Keratinocyte (primary cell): ENCODE measurements around the gene ANKRD33. TPM values are rescaled to one million over a fixed set of nuclear protein-coding genes. Genes with fewer than 3 reads are reported as not detected.

Source experiments
- DNase-seq: peaks from one replicate; pipeline ENCODE4 v3.0.0-alpha.2; 2011; ENCODE audit warnings: low read depth, missing footprints, low spot score
- FAIRE-seq: peaks from 2 replicates; lab custom pipeline; 2011; peaks lifted over from hg19 to GRCh38; lab: Jason Lieb, UNC
- H2AFZ ChIP-seq: 2 replicates; pipeline ENCODE4 v1.6.0; 2012; ENCODE audit warnings: low read length, control low read depth, inconsistent platforms; ENCODE audit not compliant: control insufficient read depth
- H3K27ac ChIP-seq: 2 replicates; pipeline ENCODE4 v1.5.1; 2011; ENCODE audit warnings: low read length; ENCODE audit not compliant: control insufficient read depth, insufficient read depth
- H3K27me3 ChIP-seq: 3 replicates; pipeline ENCODE4 v1.6.0; 2011; ENCODE audit warnings: low read length; ENCODE audit not compliant: control insufficient read depth, insufficient read depth; ENCODE audit errors: extremely low read depth
- H3K36me3 ChIP-seq, 2 experiments: 2 replicates in 1 of 2; 3 replicates in 1 of 2; pipeline ENCODE4 v1.5.1; 2011; ENCODE audit warnings: low read length in 2 of 2, mild to moderate bottlenecking in 1 of 2; ENCODE audit not compliant: control insufficient read depth in 2 of 2, insufficient read depth in 2 of 2; ENCODE audit errors: extremely low read depth in 1 of 2
- H3K4me1 ChIP-seq: 3 replicates; pipeline ENCODE4 v1.5.1; 2011; ENCODE audit warnings: low read length; ENCODE audit not compliant: control insufficient read depth, insufficient read depth; ENCODE audit errors: extremely low read depth
- H3K4me2 ChIP-seq: 3 replicates; pipeline ENCODE4 v1.6.0; 2011; ENCODE audit warnings: low read depth, low read length; ENCODE audit not compliant: control insufficient read depth, insufficient read depth; ENCODE audit errors: extremely low read depth
- H3K4me3 ChIP-seq, 3 experiments: fragments of 200-600 bp in 1 of 3; sonication (generic) in 1 of 3; 2 replicates in 2 of 3; 3 replicates in 1 of 3; pipeline ENCODE4 v1.5.1; 2011 to 2016; ENCODE audit warnings: low read length in 3 of 3, mild to moderate bottlenecking in 3 of 3, control low read depth in 2 of 3, inconsistent platforms in 1 of 3, low read depth in 1 of 3, mixed read lengths in 1 of 3, mixed run types in 1 of 3, moderate library complexity in 1 of 3; ENCODE audit not compliant: control insufficient read depth in 2 of 3, insufficient read depth in 2 of 3; ENCODE audit errors: extremely low read depth in 1 of 3
- H3K79me2 ChIP-seq: 2 replicates; pipeline ENCODE4 v1.6.0; 2012; ENCODE audit warnings: low read length; ENCODE audit not compliant: control insufficient read depth, insufficient read depth
- H3K9ac ChIP-seq: 3 replicates; pipeline ENCODE4 v1.6.0; 2011; ENCODE audit warnings: low read length; ENCODE audit not compliant: control insufficient read depth, insufficient read depth; ENCODE audit errors: extremely low read depth
- H3K9me1 ChIP-seq: 3 replicates; pipeline ENCODE4 v1.6.0; 2011; ENCODE audit warnings: low read length; ENCODE audit not compliant: control insufficient read depth, insufficient read depth; ENCODE audit errors: extremely low read depth
- H3K9me3 ChIP-seq: 2 replicates; pipeline ENCODE4 v1.5.1; 2012; ENCODE audit warnings: low read depth, low read length; ENCODE audit not compliant: control insufficient read depth
- H4K20me1 ChIP-seq: 3 replicates; pipeline ENCODE4 v1.6.0; 2011; ENCODE audit warnings: low read length; ENCODE audit not compliant: control insufficient read depth, insufficient read depth; ENCODE audit errors: extremely low read depth
- CTCF ChIP-seq, 3 experiments: IDR thresholded peaks in 1 of 3; conservative IDR thresholded peaks in 1 of 3; optimal IDR thresholded peaks in 1 of 3; 2 replicates in 2 of 3; 3 replicates in 1 of 3; pipeline versions ENCODE3 to v1.5.1; 2011; ENCODE audit warnings: low read length in 3 of 3, mild to moderate bottlenecking in 3 of 3, moderate library complexity in 2 of 3, control low read depth in 1 of 3, inconsistent platforms in 1 of 3; ENCODE audit not compliant: insufficient read depth in 2 of 3; ENCODE audit errors: extremely low read depth in 1 of 3
- EZH2 ChIP-seq: IDR thresholded peaks from one replicate; pipeline ENCODE4 v1.6.1; 2012; ENCODE audit warnings: inconsistent platforms, mild to moderate bottlenecking, low read length, moderate library complexity
- dilution Hi-C: fragments of 300-500 bp; cut with MboI; formaldehyde crosslinking; loops from one replicate; pipeline ENCODE4 v1.7.0; 2020; ENCODE audit warnings: low sequenced_read_pairs; ENCODE audit not compliant: extremely low pct_ligation_motif_present
- polyA plus RNA-seq, 5 experiments: library from polyadenylated mRNA; depleted of rRNA in 3 of 5; stranded (reverse) in 3 of 5; stranded (forward) in 1 of 5; unstranded in 1 of 5; fragments of >200 nt; gene quantifications; 1 replicate in 1 of 5; 2 replicates in 3 of 5; 3 replicates in 1 of 5; pipeline versions ENCODE4 v1.2.1 to v1.2.3, GENCODE V29; 2011 to 2012; ENCODE audit warnings: missing spikeins in 2 of 5, low read depth in 1 of 5, low replicate concordance in 1 of 5

ANKRD33 gene
- polyA plus RNA-seq, 1 donor (not counting 4 experiments of a cell fraction or from before 2014, with no cell fraction given) = not detected

DNA sequence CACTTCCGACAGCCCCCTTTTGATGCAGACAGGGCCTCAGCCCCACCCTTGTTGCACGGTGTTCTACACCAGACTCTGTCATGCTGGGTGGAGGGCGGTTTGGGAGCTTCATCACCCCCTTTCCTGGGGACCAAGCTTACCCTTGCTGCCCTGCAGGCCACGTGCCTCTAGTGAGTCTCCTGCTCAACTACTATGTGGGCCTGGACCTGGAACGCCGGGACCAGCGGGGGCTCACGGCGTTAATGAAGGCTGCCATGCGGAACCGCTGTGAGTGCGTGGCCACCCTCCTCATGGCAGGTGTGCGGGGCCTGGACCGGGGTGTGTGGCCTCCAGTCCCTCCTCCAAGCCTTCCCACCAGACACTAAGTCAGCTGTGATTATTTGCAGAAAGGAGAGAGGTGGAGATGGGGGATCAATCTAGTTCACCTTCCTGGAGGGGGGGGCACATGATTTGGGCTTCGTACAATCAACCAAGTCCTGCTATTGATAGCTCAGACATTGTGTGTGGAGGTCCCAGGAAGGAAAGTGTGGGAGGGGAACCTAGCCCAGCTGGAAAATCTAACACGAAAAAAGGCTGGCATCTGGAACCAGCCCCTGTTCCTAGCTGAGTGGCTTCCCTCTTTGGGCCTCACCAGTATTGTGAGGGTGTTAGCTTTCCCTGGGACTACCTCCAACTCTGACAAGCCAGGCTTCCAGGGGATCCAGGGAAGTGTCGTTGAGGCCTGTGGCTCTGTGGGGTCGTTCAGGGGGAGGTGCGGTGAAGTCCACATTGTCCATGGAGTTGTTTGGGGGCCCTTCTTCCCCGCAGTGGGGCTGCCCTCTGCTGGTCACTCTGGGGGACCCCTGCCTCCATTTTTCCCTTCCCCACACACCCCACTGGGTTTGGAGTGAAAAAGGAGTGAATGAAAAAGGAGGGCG is 1.6 kb downstream of the ANKRD33 start:
- no peak overlapping the region for H3K4me3 ChIP-seq
- H3K27ac ChIP-seq = no peak overlapping the region
- H3K9ac ChIP-seq = no peak overlapping the region
- dilution Hi-C loops = no loop called here
- H3K4me1 ChIP-seq = peaks cover 4% of the 10 kb centered on the region
- no peaks in the 10 kb centered on the region for H3K9me3 ChIP-seq
- DNase-seq (no peak), FAIRE-seq (no peak)
- H2AFZ ChIP-seq = no peak overlapping the region
- H4K20me1 ChIP-seq = no peaks in the 10 kb centered on the region
- no peak overlapping the region for H3K4me2 ChIP-seq
- H3K36me3 ChIP-seq = no peaks in the 10 kb centered on the region
- no peaks in the 10 kb centered on the region for H3K9me1 ChIP-seq
- TF ChIP-seq EZH2 (no peak), CTCF (optimal IDR thresholded peaks at IDR 0.05 in 1 of 3, IDR thresholded peaks at IDR 0.05 in 1 of 3, conservative IDR thresholded peaks at IDR 0.05 in 1 of 3; ENCODE audit: extremely low read depth in 1 of 3, insufficient read depth in 2 of 3, low read length in 3 of 3) (no peak)
- peaks cover 10% of the 10 kb centered on the region for H3K27me3 ChIP-seq
- H3K79me2 ChIP-seq = no peaks in the 10 kb centered on the region

DNA sequence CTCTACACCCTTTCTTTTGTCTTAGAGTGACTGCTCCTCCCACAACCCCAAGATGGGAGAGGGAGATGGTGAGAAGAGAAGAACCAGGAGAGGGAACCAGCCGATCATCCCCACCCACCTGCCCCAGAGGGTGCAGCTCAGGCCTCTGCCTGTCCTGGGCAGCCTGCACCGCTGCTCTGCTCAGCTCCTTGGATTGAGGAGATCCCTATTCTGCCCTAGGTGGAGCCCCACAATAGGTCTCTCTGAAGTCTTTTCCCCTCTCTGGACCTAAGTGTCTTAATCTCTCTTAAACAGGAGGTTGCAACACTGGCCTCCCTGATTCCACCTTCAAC is 2.2 kb downstream of the ANKRD33 start:
- Histone ChIP-seq H3K9me1 (no peaks in the 10 kb centered on the region), H2AFZ (no peak overlapping the region), H3K27ac (no peak overlapping the region), H4K20me1 (no peaks in the 10 kb centered on the region), H3K36me3 (no peaks in the 10 kb centered on the region), H3K27me3 (peaks cover 10% of the 10 kb centered on the region), H3K4me2 (no peak overlapping the region), H3K9ac (no peak overlapping the region), H3K79me2 (no peaks in the 10 kb centered on the region), H3K9me3 (no peaks in the 10 kb centered on the region), H3K4me3 (no peak overlapping the region), H3K4me1 (peaks cover 4% of the 10 kb centered on the region)
- dilution Hi-C loops = no loop called here
- FAIRE-seq = no peak
- TF ChIP-seq CTCF (optimal IDR thresholded peaks at IDR 0.05 in 1 of 3, IDR thresholded peaks at IDR 0.05 in 1 of 3, conservative IDR thresholded peaks at IDR 0.05 in 1 of 3; ENCODE audit: extremely low read depth in 1 of 3, insufficient read depth in 2 of 3, low read length in 3 of 3) (no peak), EZH2 (no peak)
- DNase-seq = no peak
